GM23338 (cell line): ENCODE results near the gene ADCY5. TPM values are rescaled to one million over a fixed set of nuclear protein-coding genes. Genes with fewer than 3 reads are reported as not detected.
A peak's percentile ranks its signal among the peaks of the same experiment; 100 is the strongest.

Experiments
- ATAC-seq: fragments of 200-7000 bp; cut with Tn5 transposase; 3 replicates; pipeline ENCODE4 v1.9.1; 2020
- DNase-seq: peaks from one replicate; pipeline ENCODE4 v3.0.0-alpha.2; 2015; ENCODE audit warnings: low spot score
- H2AFZ ChIP-seq: fragments of 200-600 bp; sonication (generic); 2 replicates; pipeline ENCODE4 v1.8.0; 2016; ENCODE audit warnings: antibody characterized with exemption, mild to moderate bottlenecking, moderate library complexity
- H3F3A ChIP-seq: fragments of 200-600 bp; sonication (generic); replicated peaks from 2 replicates; pipeline ENCODE4 v1.8.0; 2017; ENCODE audit warnings: antibody characterized with exemption, mixed run types, low read depth
- H3K27ac ChIP-seq: fragments of 200-600 bp; sonication (generic); 2 replicates; pipeline ENCODE4 v1.6.1; 2016; ENCODE audit warnings: low read depth
- H3K27me3 ChIP-seq: fragments of 200-600 bp; sonication (generic); 2 replicates; pipeline ENCODE4 v1.8.0; 2016; ENCODE audit warnings: mild to moderate bottlenecking, mixed run types, moderate library complexity; ENCODE audit not compliant: insufficient read depth
- H3K36me3 ChIP-seq: fragments of 200-600 bp; sonication (generic); 2 replicates; pipeline ENCODE4 v1.8.0; 2016; ENCODE audit warnings: mild to moderate bottlenecking; ENCODE audit not compliant: insufficient read depth
- H3K4me1 ChIP-seq: fragments of 200-600 bp; sonication (generic); 2 replicates; pipeline ENCODE4 v1.8.0; 2016; ENCODE audit warnings: mild to moderate bottlenecking, moderate library complexity; ENCODE audit not compliant: insufficient read depth
- H3K4me2 ChIP-seq: fragments of 200-600 bp; sonication (generic); 2 replicates; pipeline ENCODE4 v1.7.1; 2017; ENCODE audit warnings: mixed run types
- H3K4me3 ChIP-seq: fragments of 200-600 bp; sonication (generic); 2 replicates; pipeline ENCODE4 v1.6.1; 2016; ENCODE audit warnings: mixed run types
- H3K79me2 ChIP-seq: fragments of 200-600 bp; sonication (generic); replicated peaks from 2 replicates; pipeline ENCODE4 v1.8.0; 2017; ENCODE audit warnings: mild to moderate bottlenecking; ENCODE audit not compliant: insufficient read depth
- H3K9me2 ChIP-seq: fragments of 200-600 bp; sonication (generic); 2 replicates; pipeline ENCODE4 v1.8.0; 2017; ENCODE audit not compliant: insufficient read depth
- H4K20me1 ChIP-seq: fragments of 200-600 bp; sonication (generic); replicated peaks from 2 replicates; pipeline ENCODE4 v1.8.0; 2017; ENCODE audit warnings: mild to moderate bottlenecking; ENCODE audit not compliant: insufficient read depth
- H3K27ac Mint-ChIP-seq: 2 replicates; pipeline ENCODE4 v1.8.0; 2020; ENCODE audit warnings: inconsistent platforms, mild to moderate bottlenecking, moderate library complexity, mixed read lengths
- H3K27me3 Mint-ChIP-seq: 3 replicates; pipeline ENCODE4 v1.8.0; 2022; ENCODE audit warnings: low read depth, mild to moderate bottlenecking, moderate library complexity, mixed read lengths, inconsistent platforms; ENCODE audit not compliant: insufficient read depth, poor library complexity
- H3K36me3 Mint-ChIP-seq: 3 replicates; pipeline ENCODE4 v1.8.0; 2021; ENCODE audit warnings: low read depth, mild to moderate bottlenecking, inconsistent platforms, moderate library complexity, mixed read lengths
- H3K4me1 Mint-ChIP-seq: 3 replicates; pipeline ENCODE4 v1.8.0; 2020; ENCODE audit warnings: mild to moderate bottlenecking, inconsistent platforms, mixed read lengths
- H3K4me3 Mint-ChIP-seq: 3 replicates; pipeline ENCODE4 v1.8.0; 2021; ENCODE audit warnings: moderate library complexity, mild to moderate bottlenecking, inconsistent platforms, mixed read lengths
- H3K9me3 Mint-ChIP-seq: 3 replicates; pipeline ENCODE4 v1.8.0; 2020; ENCODE audit warnings: moderate library complexity, mild to moderate bottlenecking, inconsistent platforms, mixed read lengths
- EZH2 ChIP-seq: fragments of 200-600 bp; sonication (generic); IDR thresholded peaks from one replicate; pipeline ENCODE4 v1.8.0; 2017; ENCODE audit warnings: antibody characterized with exemption, mild to moderate bottlenecking, low read depth; ENCODE audit not compliant: unreplicated experiment
- EZH2phosphoT487 ChIP-seq: fragments of 200-600 bp; sonication (generic); IDR thresholded peaks from one replicate; pipeline ENCODE4 v1.8.1; 2018; ENCODE audit warnings: antibody characterized with exemption; ENCODE audit not compliant: unreplicated experiment
- polyA plus RNA-seq: library from polyadenylated mRNA; unstranded; fragments of >200 nt; fragmentation: Nextera tagmentation; extraction: Ambion mirVana; gene quantifications from 2 replicates; pipeline ENCODE4 v1.2.1, GENCODE V29; 2016
- total RNA-seq: library from RNA; depleted of rRNA; stranded (reverse); fragments of >200 nt; shearing (Covaris generic); gene quantifications from 2 replicates; pipeline ENCODE4 v1.2.3, GENCODE V29; 2014
- TF ChIP-seq, protein P1 (sequence below), 2 experiments: fragments of 200-600 bp in 1 of 2; sonication (generic) in 1 of 2; conservative IDR thresholded peaks; 2 replicates each; pipeline versions ENCODE4 v1.5.1 to v1.6.1; 2016 to 2017; ENCODE audit warnings: antibody characterized with exemption in 2 of 2, low read depth in 2 of 2, mild to moderate bottlenecking in 2 of 2, moderate library complexity in 1 of 2
- TF ChIP-seq, protein P2 (sequence below): IDR thresholded peaks from 2 replicates; pipeline ENCODE4 v1.6.1; 2016; ENCODE audit warnings: antibody characterized with exemption
- TF ChIP-seq, protein P3 (sequence below): IDR thresholded peaks from one replicate; pipeline ENCODE4 v1.6.1; 2018; ENCODE audit warnings: antibody characterized with exemption; ENCODE audit not compliant: unreplicated experiment

ADCY5 gene
- total and polyA plus RNA-seq, 2 experiments from 2014 or later = 3.5 to 10.2 TPM

DNA sequence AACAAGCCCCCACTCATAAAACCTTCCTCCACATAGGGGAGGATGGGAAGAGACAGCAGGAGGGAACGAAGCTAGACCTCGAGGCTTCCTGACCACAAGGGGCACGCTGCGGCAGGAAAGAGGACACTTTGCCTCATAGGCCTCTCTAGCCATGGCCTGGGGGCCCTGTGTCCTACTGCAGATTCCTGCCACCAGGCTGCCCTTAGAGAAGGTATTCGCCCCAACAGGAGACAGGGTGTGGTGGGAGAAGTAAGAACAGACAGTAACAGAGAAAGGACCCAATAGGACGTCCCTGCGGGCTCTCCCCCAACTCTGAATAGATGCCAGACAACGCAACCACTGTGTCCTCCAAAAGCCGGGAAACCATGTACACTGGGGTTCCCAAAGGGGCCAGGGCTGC lies 36.8 kb downstream of the ADCY5 start:
- no peak overlapping the region for H3K27ac Mint-ChIP-seq
- H2AFZ ChIP-seq = no peak overlapping the region

DNA sequence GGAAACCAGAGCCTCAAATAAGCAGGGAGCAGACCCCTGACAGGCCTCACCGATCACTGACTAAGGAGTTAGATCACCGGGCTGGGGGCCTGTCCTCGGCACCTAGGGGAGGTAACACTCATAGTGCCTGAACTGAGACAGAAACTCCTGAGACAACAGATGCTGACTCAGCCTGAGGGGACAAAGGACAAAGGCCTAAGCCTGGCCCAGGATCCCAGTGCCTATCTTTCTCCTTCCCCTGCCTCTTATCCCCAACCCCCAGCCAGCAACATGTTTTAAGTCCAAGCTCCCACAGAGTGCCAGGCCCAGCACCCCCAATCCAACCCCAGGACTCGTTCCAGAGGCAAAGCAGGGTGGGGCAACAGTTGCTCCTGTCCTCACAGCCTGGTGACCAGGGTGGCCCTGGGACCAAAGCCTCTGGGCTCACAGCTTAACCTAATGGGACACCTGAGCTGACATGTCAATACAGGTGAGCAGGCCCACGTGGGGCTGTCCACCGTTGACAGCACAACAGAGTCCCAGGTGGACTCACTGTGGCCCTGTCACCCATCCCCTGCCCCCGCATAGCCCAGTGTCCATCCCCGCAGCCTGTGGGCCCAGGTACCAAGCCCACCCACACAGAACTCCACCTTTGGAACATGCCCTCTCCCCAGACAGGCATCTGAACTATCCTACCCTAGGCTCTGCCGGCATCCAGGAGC lies 37.4 kb downstream of the ADCY5 start:
- peak overlapping the region; percentile 3; the same call in 1 of the 2 replicates for H3K27ac Mint-ChIP-seq
- no peak overlapping the region for H3K4me2 ChIP-seq
- H3K36me3 ChIP-seq = no peaks in the 10 kb centered on the region
- H3K4me1 ChIP-seq = peaks cover under 1% of the 10 kb centered on the region; the same call in 1 of the 2 replicates
- H3K27me3 Mint-ChIP-seq = peaks cover 13% of the 10 kb centered on the region
- H3K36me3 Mint-ChIP-seq = no peaks in the 10 kb centered on the region; the same call in 2 of the 3 replicates
- peaks cover 27% of the 10 kb centered on the region for H3K4me1 Mint-ChIP-seq
- no peak overlapping the region for H2AFZ ChIP-seq
- no peaks in the 10 kb centered on the region for H3K9me3 Mint-ChIP-seq
- H3K9me2 ChIP-seq = no peaks in the 10 kb centered on the region
- no peak overlapping the region for H3K4me3 Mint-ChIP-seq
- H3K79me2 ChIP-seq = no peaks in the 10 kb centered on the region
- no peak for ATAC-seq
- H3K4me3 ChIP-seq = no peak overlapping the region
- TF ChIP-seq EZH2phosphoT487 (no peak), EZH2 (no peak)
- TF ChIP-seq, protein P1, sequence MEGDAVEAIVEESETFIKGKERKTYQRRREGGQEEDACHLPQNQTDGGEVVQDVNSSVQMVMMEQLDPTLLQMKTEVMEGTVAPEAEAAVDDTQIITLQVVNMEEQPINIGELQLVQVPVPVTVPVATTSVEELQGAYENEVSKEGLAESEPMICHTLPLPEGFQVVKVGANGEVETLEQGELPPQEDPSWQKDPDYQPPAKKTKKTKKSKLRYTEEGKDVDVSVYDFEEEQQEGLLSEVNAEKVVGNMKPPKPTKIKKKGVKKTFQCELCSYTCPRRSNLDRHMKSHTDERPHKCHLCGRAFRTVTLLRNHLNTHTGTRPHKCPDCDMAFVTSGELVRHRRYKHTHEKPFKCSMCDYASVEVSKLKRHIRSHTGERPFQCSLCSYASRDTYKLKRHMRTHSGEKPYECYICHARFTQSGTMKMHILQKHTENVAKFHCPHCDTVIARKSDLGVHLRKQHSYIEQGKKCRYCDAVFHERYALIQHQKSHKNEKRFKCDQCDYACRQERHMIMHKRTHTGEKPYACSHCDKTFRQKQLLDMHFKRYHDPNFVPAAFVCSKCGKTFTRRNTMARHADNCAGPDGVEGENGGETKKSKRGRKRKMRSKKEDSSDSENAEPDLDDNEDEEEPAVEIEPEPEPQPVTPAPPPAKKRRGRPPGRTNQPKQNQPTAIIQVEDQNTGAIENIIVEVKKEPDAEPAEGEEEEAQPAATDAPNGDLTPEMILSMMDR (conservative IDR thresholded peaks at IDR 0.05; ENCODE audit: low read depth in 2 of 2) = no peak
- TF ChIP-seq, protein P2, sequence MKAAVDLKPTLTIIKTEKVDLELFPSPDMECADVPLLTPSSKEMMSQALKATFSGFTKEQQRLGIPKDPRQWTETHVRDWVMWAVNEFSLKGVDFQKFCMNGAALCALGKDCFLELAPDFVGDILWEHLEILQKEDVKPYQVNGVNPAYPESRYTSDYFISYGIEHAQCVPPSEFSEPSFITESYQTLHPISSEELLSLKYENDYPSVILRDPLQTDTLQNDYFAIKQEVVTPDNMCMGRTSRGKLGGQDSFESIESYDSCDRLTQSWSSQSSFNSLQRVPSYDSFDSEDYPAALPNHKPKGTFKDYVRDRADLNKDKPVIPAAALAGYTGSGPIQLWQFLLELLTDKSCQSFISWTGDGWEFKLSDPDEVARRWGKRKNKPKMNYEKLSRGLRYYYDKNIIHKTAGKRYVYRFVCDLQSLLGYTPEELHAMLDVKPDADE = no peak
- DNase-seq = no peak
- no peaks in the 10 kb centered on the region for H3F3A ChIP-seq
- H3K27me3 ChIP-seq = no peaks in the 10 kb centered on the region
- H3K27ac ChIP-seq = no peak overlapping the region
- H4K20me1 ChIP-seq = no peaks in the 10 kb centered on the region; the same call in 1 of the 2 replicates

More for the DNA sequence above, 36.8 kb downstream of the ADCY5 start:
- ATAC-seq (peak; percentile 73), DNase-seq (peak; percentile 64)
- Mint-ChIP-seq H3K4me3 (no peak overlapping the region), H3K36me3 (no peaks in the 10 kb centered on the region; the same call in 2 of the 3 replicates), H3K9me3 (no peaks in the 10 kb centered on the region), H3K4me1 (peaks cover 22% of the 10 kb centered on the region), H3K27me3 (peaks cover 10% of the 10 kb centered on the region)
- no peaks in the 10 kb centered on the region; the same call in 1 of the 2 replicates for H4K20me1 ChIP-seq
- H3F3A ChIP-seq = no peaks in the 10 kb centered on the region
- H3K9me2 ChIP-seq = no peaks in the 10 kb centered on the region
- TF ChIP-seq, protein P1 (conservative IDR thresholded peaks at IDR 0.05; ENCODE audit: low read depth in 2 of 2) = peak; percentile 38 to 41
- TF ChIP-seq, protein P3, sequence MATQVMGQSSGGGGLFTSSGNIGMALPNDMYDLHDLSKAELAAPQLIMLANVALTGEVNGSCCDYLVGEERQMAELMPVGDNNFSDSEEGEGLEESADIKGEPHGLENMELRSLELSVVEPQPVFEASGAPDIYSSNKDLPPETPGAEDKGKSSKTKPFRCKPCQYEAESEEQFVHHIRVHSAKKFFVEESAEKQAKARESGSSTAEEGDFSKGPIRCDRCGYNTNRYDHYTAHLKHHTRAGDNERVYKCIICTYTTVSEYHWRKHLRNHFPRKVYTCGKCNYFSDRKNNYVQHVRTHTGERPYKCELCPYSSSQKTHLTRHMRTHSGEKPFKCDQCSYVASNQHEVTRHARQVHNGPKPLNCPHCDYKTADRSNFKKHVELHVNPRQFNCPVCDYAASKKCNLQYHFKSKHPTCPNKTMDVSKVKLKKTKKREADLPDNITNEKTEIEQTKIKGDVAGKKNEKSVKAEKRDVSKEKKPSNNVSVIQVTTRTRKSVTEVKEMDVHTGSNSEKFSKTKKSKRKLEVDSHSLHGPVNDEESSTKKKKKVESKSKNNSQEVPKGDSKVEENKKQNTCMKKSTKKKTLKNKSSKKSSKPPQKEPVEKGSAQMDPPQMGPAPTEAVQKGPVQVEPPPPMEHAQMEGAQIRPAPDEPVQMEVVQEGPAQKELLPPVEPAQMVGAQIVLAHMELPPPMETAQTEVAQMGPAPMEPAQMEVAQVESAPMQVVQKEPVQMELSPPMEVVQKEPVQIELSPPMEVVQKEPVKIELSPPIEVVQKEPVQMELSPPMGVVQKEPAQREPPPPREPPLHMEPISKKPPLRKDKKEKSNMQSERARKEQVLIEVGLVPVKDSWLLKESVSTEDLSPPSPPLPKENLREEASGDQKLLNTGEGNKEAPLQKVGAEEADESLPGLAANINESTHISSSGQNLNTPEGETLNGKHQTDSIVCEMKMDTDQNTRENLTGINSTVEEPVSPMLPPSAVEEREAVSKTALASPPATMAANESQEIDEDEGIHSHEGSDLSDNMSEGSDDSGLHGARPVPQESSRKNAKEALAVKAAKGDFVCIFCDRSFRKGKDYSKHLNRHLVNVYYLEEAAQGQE = no peak
- no peaks in the 10 kb centered on the region for H3K4me1 ChIP-seq
- no peaks in the 10 kb centered on the region for H3K79me2 ChIP-seq
- H3K27ac ChIP-seq = no peak overlapping the region
- H3K4me2 ChIP-seq = no peak overlapping the region
- H3K4me3 ChIP-seq = no peak overlapping the region
- no peaks in the 10 kb centered on the region for H3K36me3 ChIP-seq
- no peaks in the 10 kb centered on the region for H3K27me3 ChIP-seq
